Measurements from ENCODE around the gene PTK6.

DNA sequence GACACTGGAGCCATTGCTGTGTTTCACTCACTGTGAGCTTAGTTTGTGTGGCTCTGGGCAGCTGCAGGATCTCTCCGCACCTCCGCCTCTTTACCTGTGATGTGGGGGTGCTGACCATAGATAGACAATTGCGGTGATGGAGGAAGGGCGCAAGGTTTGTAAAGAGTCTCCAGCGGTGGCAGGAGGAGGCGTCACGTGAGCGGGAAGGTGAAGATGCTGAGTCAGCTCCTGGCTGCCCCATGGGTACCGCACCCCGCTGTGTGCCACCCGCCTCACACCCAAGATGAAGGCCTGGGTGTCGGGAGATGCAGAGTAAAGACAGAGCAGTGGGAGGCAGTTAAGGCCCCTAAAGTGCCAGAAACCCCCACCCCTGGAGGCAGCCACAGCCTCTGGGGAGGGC lies 55.7 kb downstream of the PTK6 start:
- TF ChIP-seq CTCF (tag by site-specific recombination; IDR thresholded peaks at IDR 0.05): no peak
- TF ChIP-seq ZBTB8A (tag by site-specific recombination; IDR thresholded peaks at IDR 0.05): no peak

Measured in HEK293 (cell line).